HepG2 (cell line): Measurements from ENCODE around the gene CAD. TPM values are rescaled to one million over a fixed set of nuclear protein-coding genes. Genes with fewer than 3 reads are reported as not detected.

Source experiments
- ATAC-seq: fragments of 200-7000 bp; cut with Tn5 transposase; 3 replicates; pipeline ENCODE4 v1.9.1; 2020; ENCODE audit warnings: mild to moderate bottlenecking, moderate library complexity
- BruUV-seq: library from RNA; stranded (reverse); fragments of 400-500 nt; replicated peaks from 2 replicates; lab custom pipeline; 2021; lab: Mats Ljungman, UMichigan
- CTCF ChIA-PET: fragments of 300-600 bp; formaldehyde crosslinking; extraction: SDS; loops from one replicate; lab custom pipeline; 2021; ENCODE audit warnings: low total read pairs, inconsistent platforms, low intra/inter-chr PET ratio; lab: Yijun Ruan, JAX
- POLR2A ChIA-PET: fragments of 350-600 bp; sonication (Branson Sonifier 250); formaldehyde crosslinking; loops from one replicate; lab custom pipeline; 2020; ENCODE audit warnings: antibody characterized with exemption, inconsistent platforms; lab: Yijun Ruan, JAX
- DNase-seq: peaks from one replicate; pipeline ENCODE4 v3.0.0-alpha.2; 2015; ENCODE audit warnings: low spot score
- FAIRE-seq: peaks from 3 replicates; lab custom pipeline; 2011; peaks lifted over from hg19 to GRCh38; lab: Jason Lieb, UNC
- H2AFZ ChIP-seq: one replicate; pipeline ENCODE4 v1.6.1; 2011; ENCODE audit warnings: low read length, inconsistent platforms
- H3K27ac ChIP-seq: fragments of 300-600 bp; 3 replicates; pipeline ENCODE4 v1.8.0; 2011; ENCODE audit warnings: mixed run types, mild to moderate bottlenecking, mixed read lengths, low read length, inconsistent platforms; ENCODE audit not compliant: insufficient read depth; ENCODE audit errors: extremely low read length
- H3K27me3 ChIP-seq, 2 experiments: fragments of 200-600 bp in 1 of 2; 2 replicates in 1 of 2; 3 replicates in 1 of 2; pipeline versions ENCODE4 v1.6.0 to v1.8.0; 2011; ENCODE audit warnings: low read length in 2 of 2, mild to moderate bottlenecking in 2 of 2, moderate library complexity in 2 of 2, inconsistent platforms in 1 of 2; ENCODE audit not compliant: insufficient read depth in 2 of 2, control insufficient read depth in 1 of 2
- H3K36me3 ChIP-seq, 2 experiments: fragments of 200-600 bp in 1 of 2; replicated peaks in 1 of 2; 2 replicates in 1 of 2; 3 replicates in 1 of 2; pipeline versions ENCODE4 v1.5.1 to v1.8.0; 2011; ENCODE audit warnings: low read length in 2 of 2, inconsistent platforms in 1 of 2; ENCODE audit not compliant: insufficient read depth in 2 of 2, control insufficient read depth in 1 of 2
- H3K4me1 ChIP-seq: 2 replicates; pipeline ENCODE4 v1.5.1; 2012; ENCODE audit warnings: low read length, inconsistent platforms; ENCODE audit not compliant: insufficient read depth
- H3K4me2 ChIP-seq: 2 replicates; pipeline ENCODE4 v1.6.0; 2011; ENCODE audit warnings: low read depth, low read length, inconsistent platforms
- H3K4me3 ChIP-seq, 3 experiments: fragments of 200-600 bp in 1 of 3; sonication (generic), shearing (Covaris generic) in 1 of 3; replicated peaks in 1 of 3; 2 replicates each; pipeline ENCODE4 v1.5.1; 2011 to 2016; ENCODE audit warnings: low read length in 3 of 3, inconsistent platforms in 2 of 3, low read depth in 2 of 3, mild to moderate bottlenecking in 2 of 3, control low read depth in 1 of 3, mixed read lengths in 1 of 3; ENCODE audit not compliant: insufficient read depth in 1 of 3
- H3K79me2 ChIP-seq: one replicate; pipeline ENCODE4 v1.6.1; 2011; ENCODE audit warnings: low read length, inconsistent platforms; ENCODE audit not compliant: insufficient read depth
- H3K9ac ChIP-seq: 2 replicates; pipeline ENCODE4 v1.6.0; 2011; ENCODE audit warnings: mild to moderate bottlenecking, low read depth, low read length, inconsistent platforms; ENCODE audit not compliant: insufficient read depth
- H3K9me3 ChIP-seq: 2 replicates; pipeline ENCODE4 v1.5.1; 2012; ENCODE audit warnings: mild to moderate bottlenecking, low read length
- H4K20me1 ChIP-seq: 2 replicates; pipeline ENCODE4 v1.6.0; 2011; ENCODE audit warnings: inconsistent platforms, mild to moderate bottlenecking, low read length, moderate library complexity; ENCODE audit not compliant: insufficient read depth
- AKNA ChIP-seq: sonication (generic); formaldehyde crosslinking; IDR thresholded peaks from 2 replicates; pipeline ENCODE4 v1.4.0; 2020; ENCODE audit warnings: missing genetic modification reagents, borderline replicate concordance
- BORCS8-MEF2B ChIP-seq: sonication (generic); formaldehyde crosslinking; IDR thresholded peaks from 2 replicates; pipeline ENCODE4 v1.8.0; 2022; ENCODE audit warnings: mild to moderate bottlenecking, missing genetic modification reagents
- CC2D1A ChIP-seq: sonication (generic); formaldehyde crosslinking; IDR thresholded peaks from 2 replicates; pipeline ENCODE4 v1.8.1; 2023; ENCODE audit warnings: mild to moderate bottlenecking, missing genetic modification reagents
- KDM3A ChIP-seq: IDR thresholded peaks from 2 replicates; pipeline ENCODE4 v1.6.1; 2018; ENCODE audit warnings: low read depth, missing compliant biosample characterization
- PCBP2 ChIP-seq: fragments of 200-400 bp; formaldehyde crosslinking; optimal IDR thresholded peaks from 2 replicates; pipeline ENCODE3; 2018; ENCODE audit warnings: low read length, low read depth; ENCODE audit not compliant: poor library complexity, severe bottlenecking
- RFX5 ChIP-seq: IDR thresholded peaks from 2 replicates; pipeline ENCODE4 v1.6.1; 2011; ENCODE audit warnings: low read depth, low read length, improper control_type of control experiment
- TCF12 ChIP-seq, 2 experiments: fragments of 450-650 bp in 1 of 2; sonication (generic) in 1 of 2; formaldehyde crosslinking in 1 of 2; IDR thresholded peaks; 2 replicates each; pipeline versions ENCODE4 v1.6.1 to v1.8.0; 2017 to 2022; ENCODE audit warnings: antibody characterized with exemption in 1 of 2, mild to moderate bottlenecking in 1 of 2, missing genetic modification reagents in 1 of 2, moderate library complexity in 1 of 2
- ZNF142 ChIP-seq: sonication (generic); formaldehyde crosslinking; IDR thresholded peaks from 2 replicates; pipeline ENCODE4 v1.4.0; 2020; ENCODE audit warnings: missing genetic modification reagents
- ZNF33A ChIP-seq: sonication (generic); formaldehyde crosslinking; IDR thresholded peaks from 2 replicates; pipeline ENCODE4 v1.5.1; 2020; ENCODE audit warnings: missing genetic modification reagents, mild to moderate bottlenecking, moderate library complexity, borderline replicate concordance
- WGBS: methylation state at CpG from one replicate; pipeline ENCODE4 v1.1.6; 2017; ENCODE audit warnings: low lambda C conversion rate; 5-methylcytosine and 5-hydroxymethylcytosine counted together
- in situ Hi-C: cut with HindIII; loops from 2 replicates; pipeline ENCODE4 v1.10.0; 2017; ENCODE audit warnings: low pct_unique_long_range_greater_than_20kb; ENCODE audit not compliant: extremely low pct_ligation_motif_present
- intact Hi-C: fragments of 100-400 bp; cut with micrococcal nuclease; formaldehyde crosslinking; loops from one replicate; pipeline ENCODE4 v1.10.0; 2022; ENCODE audit not compliant: unreplicated experiment
- polyA plus RNA-seq, 8 experiments: library from polyadenylated mRNA; depleted of rRNA in 3 of 8; stranded (reverse) in 7 of 8; unstranded in 1 of 8; fragments of >200 nt; fragmentation: Illumina TruSeq in 4 of 8; extraction: Trizol in 4 of 8; gene quantifications; 2 replicates each; pipeline versions ENCODE4 v1.2.1 to v1.2.3, GENCODE V29; 2011 to 2016; ENCODE audit warnings: low read depth in 4 of 8, missing spikeins in 1 of 8, mixed read lengths in 1 of 8; ENCODE audit not compliant: insufficient read depth in 1 of 8
- total RNA-seq, 5 experiments: library from RNA; depleted of rRNA; stranded (reverse); fragments of >200 nt; fragmentation: Illumina TruSeq; extraction: Trizol; gene quantifications; 2 replicates each; pipeline ENCODE4 v1.2.3, GENCODE V29; 2016; ENCODE audit warnings: low read depth in 1 of 5
- TF ChIP-seq, protein P1 (sequence below): sonication (generic); formaldehyde crosslinking; IDR thresholded peaks from 2 replicates; pipeline ENCODE4 v1.4.0; 2020; ENCODE audit warnings: mild to moderate bottlenecking, missing genetic modification reagents

The CAD gene
- total and polyA plus RNA-seq, 2 of the 13 experiments (the other 11 are each of a cell fraction or from before 2014, with no cell fraction given), result 21.7 to 37.0 TPM

- no peak for FAIRE-seq
- no peak overlapping the region for H2AFZ ChIP-seq
- intact Hi-C loops, result loop anchor here (2.0 kb wide), 1 partner anchor 17 kb away; no protein-coding TSS in a partner anchor
- TF ChIP-seq ZNF142 (no peak), RFX5 (no peak), CC2D1A (CRISPR knock-in tag) (no peak), TCF12 (IDR thresholded peaks at IDR 0.05) (no peak), TCF12 (CRISPR knock-in tag; IDR thresholded peaks at IDR 0.05) (no peak), PCBP2 (no peak), ZNF33A (CRISPR knock-in tag) (no peak), KDM3A (CRISPR knock-in tag) (no peak), BORCS8-MEF2B (CRISPR knock-in tag) (no peak), AKNA (no peak)
- TF ChIP-seq, protein P1, sequence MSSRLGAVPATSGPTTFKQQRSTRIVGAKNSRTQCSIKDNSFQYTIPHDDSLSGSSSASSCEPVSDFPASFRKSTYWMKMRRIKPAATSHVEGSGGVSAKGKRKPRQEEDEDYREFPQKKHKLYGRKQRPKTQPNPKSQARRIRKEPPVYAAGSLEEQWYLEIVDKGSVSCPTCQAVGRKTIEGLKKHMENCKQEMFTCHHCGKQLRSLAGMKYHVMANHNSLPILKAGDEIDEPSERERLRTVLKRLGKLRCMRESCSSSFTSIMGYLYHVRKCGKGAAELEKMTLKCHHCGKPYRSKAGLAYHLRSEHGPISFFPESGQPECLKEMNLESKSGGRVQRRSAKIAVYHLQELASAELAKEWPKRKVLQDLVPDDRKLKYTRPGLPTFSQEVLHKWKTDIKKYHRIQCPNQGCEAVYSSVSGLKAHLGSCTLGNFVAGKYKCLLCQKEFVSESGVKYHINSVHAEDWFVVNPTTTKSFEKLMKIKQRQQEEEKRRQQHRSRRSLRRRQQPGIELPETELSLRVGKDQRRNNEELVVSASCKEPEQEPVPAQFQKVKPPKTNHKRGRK (CRISPR knock-in tag), result no peak
Measured at GRCh38 chr2:27281442-27281841, 64.3 kb downstream of the CAD start.

More at GRCh38 chr2:27281442-27281841, 64.3 kb downstream of the CAD start:
- H3K4me2 ChIP-seq, result no peak overlapping the region
- WGBS, result 42% methylated on average over 3 of the region's 3 CpGs
- in situ Hi-C loops, result loop anchor here (5.0 to 10.0 kb wide), 2 partner anchors 184 to 317 kb away; no protein-coding TSS in a partner anchor
- no peaks in the 10 kb centered on the region for H4K20me1 ChIP-seq
- ChIA-PET CTCF (no interaction called here), POLR2A (interaction anchor here (1.3 to 1.6 kb wide), 3 partner anchors 16 to 187 kb away, joined by 3 read pairs; partner anchors contain the start of gene MPV17)
- H3K9me3 ChIP-seq, result no peaks in the 10 kb centered on the region
- no peak overlapping the region for H3K9ac ChIP-seq
- no TSS peak for BruUV-seq
- DNase-seq (no peak), ATAC-seq (no peak)
- no peak overlapping the region for H3K4me3 ChIP-seq
- H3K27me3 ChIP-seq, result peaks cover 0 to 21% of the 10 kb centered on the region in 2 experiments; a peak in 4 of 5 replicates
- no peak overlapping the region for H3K27ac ChIP-seq
- no peaks in the 10 kb centered on the region for H3K36me3 ChIP-seq
- H3K4me1 ChIP-seq, result peaks cover 36% of the 10 kb centered on the region
- no peaks in the 10 kb centered on the region for H3K79me2 ChIP-seq
